HG02970 (cell line): ENCODE data around the gene STARD8.
"Not testable (repeated sequence)": the region's sequence is repeated elsewhere in the genome, so short reads cannot be mapped to it uniquely, and the experiment has no call there.

Source experiments
- ATAC-seq: cut with Tn5 transposase; IDR thresholded peaks from one replicate; pipeline ENCODE4 v1.9.1; 2021; ENCODE audit warnings: mild to moderate bottlenecking, moderate library complexity, moderate number of reproducible peaks; ENCODE audit not compliant: unreplicated experiment, low FRiP score

Gene STARD8

DNA sequence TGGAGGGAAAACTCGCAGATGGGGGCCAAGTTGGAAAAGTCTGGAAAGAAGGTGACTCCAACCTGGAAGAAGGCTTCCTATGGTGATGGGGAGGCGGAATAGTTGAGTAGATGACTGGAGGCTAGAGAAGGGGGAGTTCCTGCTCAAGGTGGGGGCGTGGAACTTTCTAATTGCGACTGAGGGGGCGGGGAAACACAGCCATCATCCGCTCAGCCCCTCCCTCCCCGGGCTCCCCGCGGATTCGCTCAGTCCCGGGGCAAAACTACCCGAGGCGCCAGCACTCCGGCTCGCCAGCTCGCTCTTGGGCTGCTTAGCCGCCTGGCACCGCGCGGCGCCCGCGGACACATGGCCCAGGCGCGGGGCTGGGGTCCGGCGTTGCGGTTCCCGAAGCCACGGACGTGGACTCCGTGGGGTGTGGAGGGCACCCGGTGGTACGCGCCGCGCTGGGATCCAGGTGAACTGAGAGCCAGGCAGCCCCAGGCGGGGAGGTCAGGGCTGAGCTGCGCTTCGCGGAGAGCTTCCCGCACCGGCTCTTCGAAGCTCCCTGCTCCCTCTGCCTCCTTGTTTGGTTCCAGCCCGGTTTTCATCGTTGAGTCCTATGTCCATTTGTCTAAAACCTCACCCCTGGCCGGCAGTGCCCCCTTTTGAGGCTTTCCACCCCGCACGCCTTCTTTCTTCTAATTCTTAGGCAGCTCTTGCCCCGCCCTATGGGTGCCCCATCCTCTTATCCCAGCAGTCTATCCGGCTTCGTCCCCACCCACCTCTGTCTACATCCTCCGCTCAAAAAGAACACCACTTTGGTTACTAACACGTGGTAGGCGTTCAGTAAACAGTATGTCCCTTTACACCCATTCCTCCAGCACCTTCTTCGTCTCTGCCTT, 38.9 kb downstream of the STARD8 start:
- ATAC-seq = no peak

GRCh38 chrX:68688931-68689330, 41.5 kb downstream of the STARD8 start:
- not testable (repeated sequence) for ATAC-seq

GRCh38 chrX:68690936-68691501, 43.6 kb downstream of the STARD8 start:
- ATAC-seq = no peak

DNA sequence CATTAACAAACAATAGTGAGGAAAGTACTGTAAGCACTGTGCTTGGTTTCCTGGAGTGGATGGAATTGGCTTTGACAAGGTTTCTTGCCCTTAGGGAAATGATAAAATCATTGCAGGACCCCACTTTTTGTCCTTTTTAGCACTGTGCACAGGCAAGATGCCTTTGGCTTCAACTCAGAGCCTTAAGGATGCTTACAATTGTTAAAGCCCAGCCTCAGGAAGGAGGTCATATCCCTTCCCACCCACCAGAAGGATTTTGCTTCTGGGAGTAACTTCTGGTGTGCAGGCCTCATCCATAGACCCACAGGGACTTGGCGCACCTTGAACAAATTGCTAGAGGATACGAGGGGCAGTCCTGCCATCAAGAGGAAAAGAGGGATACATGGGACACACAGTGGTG, 44.5 kb downstream of the STARD8 start:
- no peak for ATAC-seq

- no peak for ATAC-seq
Observed at GRCh38 chrX:68692651-68693050, 45.2 kb downstream of the STARD8 start.

GRCh38 chrX:68693481-68694434, 46.3 kb downstream of the STARD8 start:
- ATAC-seq = no peak

DNA sequence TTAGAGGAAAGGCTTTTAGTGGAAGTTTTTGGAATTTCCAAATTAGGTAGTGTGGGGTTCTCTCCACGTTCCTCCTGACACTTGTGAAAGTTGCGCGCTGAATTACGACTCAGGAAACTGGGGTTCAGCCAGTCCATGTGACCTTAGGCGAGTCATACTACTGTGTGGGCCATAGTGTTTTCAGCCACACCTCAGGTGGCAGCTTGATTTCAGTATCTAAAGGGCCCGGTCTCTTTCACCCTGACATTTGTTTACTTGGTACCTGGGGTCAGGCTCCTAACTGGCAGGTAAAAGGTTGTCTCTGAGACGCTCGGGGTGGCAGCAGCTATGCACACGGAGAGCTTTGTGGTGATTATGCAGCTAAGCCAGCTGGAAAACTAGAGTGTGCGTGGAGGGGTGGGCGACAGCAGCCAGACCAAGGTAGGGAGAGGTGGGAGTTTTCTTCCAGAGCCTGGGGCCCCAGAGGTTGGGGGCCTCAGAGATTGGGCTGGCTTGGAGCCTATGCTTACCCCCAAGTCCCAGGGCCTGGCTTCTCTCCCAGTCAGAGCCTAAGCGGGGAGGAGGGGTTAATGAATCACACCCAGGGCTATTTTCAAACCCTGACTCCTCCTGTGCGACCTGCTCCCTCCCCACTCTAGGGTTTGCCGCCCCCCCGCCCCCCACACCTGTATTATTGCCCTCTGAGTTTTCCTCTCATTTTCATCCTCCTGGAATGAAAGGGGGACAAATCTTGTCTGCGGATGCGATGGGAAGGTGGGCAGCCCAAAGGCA, 47.2 kb downstream of the STARD8 start:
- ATAC-seq = no peak

DNA sequence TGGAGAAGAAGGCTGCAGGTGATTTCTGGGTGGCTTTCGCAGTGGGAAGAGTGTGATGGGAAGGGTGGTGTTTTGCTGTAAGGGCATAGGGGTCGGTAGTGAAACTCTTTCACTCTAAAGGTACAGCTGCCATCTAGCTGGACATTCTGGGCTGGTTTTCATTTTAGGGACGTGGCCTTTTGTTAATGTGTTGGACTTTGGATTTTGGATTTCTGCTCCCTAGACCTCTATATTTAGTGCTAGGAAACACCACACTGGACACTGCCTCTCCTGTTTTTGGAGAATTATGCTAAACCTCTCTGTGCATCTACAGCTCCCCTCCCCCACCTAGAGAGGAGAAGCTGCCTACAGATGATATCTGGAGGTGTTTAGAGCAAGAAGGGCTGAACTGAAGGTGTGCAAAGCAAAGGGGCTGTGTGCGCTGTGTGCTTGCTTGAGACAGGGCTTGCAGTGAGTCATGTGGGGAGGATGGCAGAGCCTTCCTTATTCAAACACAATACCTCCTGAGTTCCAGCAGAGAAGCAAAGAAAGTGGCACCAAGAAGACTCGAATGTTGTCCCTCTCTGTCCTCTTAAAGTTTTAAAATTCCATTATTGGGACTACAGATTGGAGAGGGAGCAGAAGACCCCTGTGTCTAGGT, 47.9 kb downstream of the STARD8 start:
- ATAC-seq = no peak

DNA sequence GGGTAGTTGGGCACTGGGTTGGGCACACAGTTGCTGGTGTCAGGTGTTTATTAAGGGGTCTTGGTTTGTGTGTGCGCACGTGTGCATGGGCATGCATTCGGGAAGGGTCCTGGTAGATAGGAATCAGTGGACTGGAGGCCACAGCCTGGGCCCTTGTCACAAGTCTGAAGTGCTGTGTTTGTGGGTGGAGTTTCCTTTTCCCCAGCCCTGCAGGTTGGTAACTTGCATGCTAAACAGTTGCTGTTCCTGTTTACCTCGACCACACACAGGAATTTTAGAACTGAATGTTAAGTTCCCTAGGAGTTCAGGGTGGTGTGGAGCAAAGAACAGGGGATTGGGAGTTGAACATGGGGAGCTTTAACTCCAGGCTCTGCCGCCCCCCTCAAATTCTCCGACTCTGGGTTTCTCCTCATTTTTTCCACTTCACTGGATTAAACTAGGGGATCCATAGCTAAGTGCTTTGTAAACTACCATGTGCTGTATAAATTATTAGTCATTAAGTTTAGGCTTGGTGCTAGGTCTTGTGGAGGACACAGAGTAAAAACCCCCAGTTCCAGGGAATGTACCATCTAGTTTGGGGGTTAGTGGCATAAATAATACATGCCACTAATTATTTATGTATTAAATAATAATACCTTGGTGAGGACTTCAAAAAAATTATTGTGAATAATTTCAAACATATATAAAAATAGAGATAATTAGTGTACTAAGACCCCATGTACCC, 49.0 kb downstream of the STARD8 start:
- no peak for ATAC-seq

DNA sequence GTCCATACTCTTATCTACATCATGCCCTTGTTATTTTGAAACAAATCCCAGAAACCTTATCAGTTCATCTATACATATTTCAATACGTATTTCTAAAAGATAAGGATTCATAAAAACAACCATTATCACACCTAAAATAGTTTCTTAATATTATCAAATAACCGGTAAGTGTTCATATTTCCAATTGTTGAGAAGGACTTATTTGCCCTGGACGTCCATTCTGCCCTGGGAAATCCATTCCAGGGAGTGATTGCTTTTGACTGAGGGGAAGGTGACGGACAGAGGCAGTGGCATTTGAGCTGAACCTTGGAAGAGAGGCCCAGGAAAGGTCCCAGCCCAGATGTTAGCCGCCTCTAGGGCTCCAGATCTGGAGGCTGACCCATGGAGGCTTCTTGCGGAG, 49.6 kb downstream of the STARD8 start:
- ATAC-seq = no peak

DNA sequence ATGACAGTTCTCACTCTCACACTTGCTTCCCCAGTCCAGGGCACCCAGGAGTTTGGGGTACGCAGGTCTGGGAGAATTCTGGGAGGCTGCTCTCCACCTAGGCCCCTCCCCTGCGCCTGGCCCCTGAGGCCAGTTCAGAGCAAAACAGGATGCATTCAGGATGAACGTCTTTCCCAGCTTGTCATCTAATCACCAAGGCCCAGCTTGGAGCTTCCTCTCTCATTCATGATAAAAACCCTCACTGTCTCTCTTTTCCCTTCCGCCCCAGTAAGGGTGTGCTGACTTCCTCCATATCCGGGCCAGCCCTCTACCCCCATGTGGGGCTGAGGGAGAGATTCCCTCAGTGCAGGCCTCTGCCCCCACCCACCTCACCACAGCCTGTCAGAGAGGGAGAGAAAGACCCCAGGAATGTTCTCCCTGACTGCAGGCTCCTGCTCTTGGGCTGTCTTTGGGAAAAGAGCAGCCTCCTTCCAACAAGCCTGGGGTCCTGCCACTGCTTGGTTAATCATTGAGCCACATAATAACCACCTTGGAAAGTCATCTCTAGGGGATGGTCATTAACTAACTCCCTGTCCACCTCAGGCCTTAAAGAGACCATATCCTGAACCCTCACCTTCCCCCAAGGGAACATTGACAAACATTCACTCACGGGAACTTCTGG, 50.1 kb downstream of the STARD8 start:
- no peak for ATAC-seq

- no peak for ATAC-seq
Observed at GRCh38 chrX:68698942-68699341, 51.5 kb downstream of the STARD8 start.

DNA sequence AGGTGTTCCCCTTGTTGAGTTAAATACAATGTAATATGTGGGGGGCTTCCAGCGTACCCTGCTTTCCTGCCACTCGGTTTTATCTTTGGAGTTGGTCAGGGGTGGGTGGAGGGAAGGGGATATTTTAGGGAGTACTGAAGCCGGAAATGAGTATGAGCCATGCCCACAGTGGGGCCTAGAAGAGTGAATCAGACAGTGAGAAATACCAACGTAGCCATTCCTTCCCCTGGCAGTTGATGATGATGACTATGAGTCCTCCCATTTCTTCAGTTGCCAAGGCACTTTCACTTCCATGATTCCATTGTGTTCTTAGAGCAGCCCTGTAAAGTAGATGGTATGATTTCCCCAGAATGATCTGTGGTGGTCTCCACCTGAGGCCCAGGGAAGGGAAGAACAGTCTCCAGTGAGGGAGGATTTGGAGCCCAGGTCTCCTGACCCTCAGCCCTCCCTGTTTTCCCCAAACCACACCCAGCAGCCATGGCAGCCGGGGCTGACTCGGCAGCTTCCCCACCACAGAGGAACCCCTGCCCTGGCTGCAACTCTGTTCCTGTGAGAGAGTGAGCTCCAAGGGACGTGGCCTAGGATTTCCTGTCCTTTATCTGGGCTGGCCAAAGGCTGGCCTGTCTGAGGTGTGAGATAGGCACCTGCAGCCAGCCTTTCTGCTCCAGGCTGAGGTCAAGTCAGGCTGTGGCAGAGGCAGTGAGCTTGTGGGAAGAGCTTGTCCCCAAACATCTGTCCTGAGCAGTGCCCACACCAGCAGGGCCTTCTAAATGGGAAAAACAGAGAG, 52.7 kb downstream of the STARD8 start:
- ATAC-seq = no peak

DNA sequence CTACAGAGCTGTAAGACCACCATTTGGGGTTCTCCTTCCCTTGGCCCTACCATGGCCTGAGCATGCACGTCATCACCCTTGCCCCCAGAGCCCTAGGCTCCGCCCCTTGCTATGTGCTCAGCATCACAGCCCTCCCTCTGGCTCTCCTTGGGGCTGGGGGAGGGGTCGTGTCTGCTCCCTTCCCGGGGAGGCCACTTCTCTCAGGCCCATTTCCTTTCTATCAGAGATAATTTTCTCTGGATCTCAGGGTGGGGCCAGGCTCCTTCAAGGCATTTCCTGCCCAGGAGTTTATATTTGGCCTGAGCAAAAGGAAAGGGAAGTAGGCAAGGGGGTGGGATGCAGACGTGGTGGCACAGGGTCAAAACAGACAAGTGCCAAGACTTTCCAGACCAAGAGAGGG, 55.9 kb downstream of the STARD8 start:
- no peak for ATAC-seq

GRCh38 chrX:68703846-68704245, 56.4 kb downstream of the STARD8 start:
- no peak for ATAC-seq

GRCh38 chrX:68705986-68706385, 58.5 kb downstream of the STARD8 start:
- no peak for ATAC-seq

GRCh38 chrX:68708503-68709290, 61.2 kb downstream of the STARD8 start:
- no peak for ATAC-seq
